GM19240 (cell line): ENCODE measurements around the gene RSPH4A.
"Not testable (repeated sequence)": the region's sequence is repeated elsewhere in the genome, so short reads cannot be mapped to it uniquely, and the experiment has no call there.

Source experiments
- DNase-seq: peaks from one replicate; pipeline ENCODE4 v3.0.0; 2011; ENCODE audit warnings: low spot score; ENCODE audit not compliant: insufficient read length

RSPH4A gene

GRCh38 chr6:116625872-116626271, 9.6 kb downstream of the RSPH4A start:
- DNase-seq: no peak

- no peak for DNase-seq
Measured at GRCh38 chr6:116629563-116629981, 13.3 kb downstream of the RSPH4A start.

GRCh38 chr6:116631379-116631990, 15.2 kb downstream of the RSPH4A start:
- no peak for DNase-seq

GRCh38 chr6:116633685-116634084, 17.4 kb downstream of the RSPH4A start:
- no peak for DNase-seq

GRCh38 chr6:116648156-116648555, 31.9 kb downstream of the RSPH4A start:
- no peak for DNase-seq

GRCh38 chr6:116649129-116649528, 32.9 kb downstream of the RSPH4A start:
- DNase-seq: no peak

GRCh38 chr6:116651916-116652315, 35.6 kb downstream of the RSPH4A start:
- no peak for DNase-seq

- no peak for DNase-seq
Measured at GRCh38 chr6:116661594-116661993, 45.3 kb downstream of the RSPH4A start.

- no peak for DNase-seq
Measured at GRCh38 chr6:116662202-116662601, 45.9 kb downstream of the RSPH4A start.

- no peak for DNase-seq
Measured at GRCh38 chr6:116663308-116663707, 47.0 kb downstream of the RSPH4A start.

GRCh38 chr6:116664169-116664568, 47.9 kb downstream of the RSPH4A start:
- DNase-seq: not testable (repeated sequence)

- DNase-seq: no peak
Measured at GRCh38 chr6:116665464-116665863, 49.2 kb downstream of the RSPH4A start.

GRCh38 chr6:116666869-116667268, 50.6 kb downstream of the RSPH4A start:
- peak; percentile 2 for DNase-seq

GRCh38 chr6:116667623-116668022, 51.3 kb downstream of the RSPH4A start:
- DNase-seq: no peak

GRCh38 chr6:116672306-116672705, 56.0 kb downstream of the RSPH4A start:
- DNase-seq: no peak

- no peak for DNase-seq
Measured at GRCh38 chr6:116676021-116676420, 59.7 kb downstream of the RSPH4A start.

- peak; percentile 51 for DNase-seq
Measured at GRCh38 chr6:116680880-116681672, 64.8 kb downstream of the RSPH4A start, which contains the start of gene KPNA5. TSS of gene KPNA5 (plus strand) at chr6:116681211. CDS start at chr6:116681335, 124 bp downstream.

GRCh38 chr6:116682334-116682712, 66.0 kb downstream of the RSPH4A start:
- DNase-seq: no peak
